WTC11 (cell line): Measurements from ENCODE around the gene NRAP. TPM values are rescaled to one million over a fixed set of nuclear protein-coding genes. Genes with fewer than 3 reads are reported as not detected.

Experiments
- ATAC-seq: fragments of 200-7000 bp; cut with Tn5 transposase; 2 replicates; pipeline ENCODE4 v1.10.0; 2021; ENCODE audit warnings: mild to moderate bottlenecking, moderate library complexity
- CTCF ChIA-PET: fragments of 300-600 bp; sonication (Branson Sonifier 250); formaldehyde crosslinking; loops from one replicate; lab custom pipeline; 2021; ENCODE audit warnings: antibody characterized with exemption; lab: Charles Lee
- POLR2A ChIA-PET: fragments of 350-600 bp; sonication (Branson Sonifier 250); formaldehyde crosslinking; loops from one replicate; lab custom pipeline; 2021; ENCODE audit warnings: antibody characterized with exemption; lab: Charles Lee
- DNase-seq: peaks from one replicate; pipeline ENCODE4 v3.0.0; 2021; ENCODE audit warnings: low spot score
- H3K27ac Mint-ChIP-seq: 2 replicates; pipeline ENCODE4 v1.8.0; 2021; ENCODE audit warnings: mixed read lengths
- H3K27me3 Mint-ChIP-seq: 2 replicates; pipeline ENCODE4 v1.8.0; 2021; ENCODE audit warnings: low read depth, mild to moderate bottlenecking, moderate library complexity, mixed read lengths
- H3K36me3 Mint-ChIP-seq: 2 replicates; pipeline ENCODE4 v1.8.0; 2021; ENCODE audit warnings: mixed read lengths
- H3K4me1 Mint-ChIP-seq: 2 replicates; pipeline ENCODE4 v1.8.0; 2022; ENCODE audit warnings: mixed read lengths
- H3K4me3 Mint-ChIP-seq: 2 replicates; pipeline ENCODE4 v1.8.0; 2021; ENCODE audit warnings: mild to moderate bottlenecking, moderate library complexity, mixed read lengths
- H3K9me3 Mint-ChIP-seq: 2 replicates; pipeline ENCODE4 v1.8.0; 2021; ENCODE audit warnings: mixed read lengths
- ATF1 ChIP-seq: sonication (generic); formaldehyde crosslinking; IDR thresholded peaks from 2 replicates; pipeline ENCODE4 v1.8.1; 2023; ENCODE audit warnings: mild to moderate bottlenecking, moderate library complexity, missing genetic modification reagents
- CREM ChIP-seq: sonication (generic); formaldehyde crosslinking; IDR thresholded peaks from 2 replicates; pipeline ENCODE4 v1.8.1; 2022; ENCODE audit warnings: mild to moderate bottlenecking, missing genetic modification reagents, moderate library complexity
- E2F4 ChIP-seq: sonication (generic); formaldehyde crosslinking; IDR thresholded peaks from 2 replicates; pipeline ENCODE4 v1.8.1; 2022; ENCODE audit warnings: low read depth, mild to moderate bottlenecking, moderate library complexity, missing genetic modification reagents, borderline replicate concordance
- FOXP4 ChIP-seq: sonication (generic); formaldehyde crosslinking; IDR thresholded peaks from 2 replicates; pipeline ENCODE4 v1.8.0; 2022; ENCODE audit warnings: mild to moderate bottlenecking, missing genetic modification reagents
- RORB ChIP-seq: fragments of 250-450 bp; sonication (Bioruptor Pico); IDR thresholded peaks from 2 replicates; pipeline ENCODE4 v1.9.0; 2021; ENCODE audit warnings: mild to moderate bottlenecking
- TEAD4 ChIP-seq: sonication (generic); formaldehyde crosslinking; IDR thresholded peaks from 2 replicates; pipeline ENCODE4 v1.8.0; 2022; ENCODE audit warnings: mild to moderate bottlenecking, missing genetic modification reagents
- ZNF232 ChIP-seq: sonication (generic); formaldehyde crosslinking; IDR thresholded peaks from 2 replicates; pipeline ENCODE4 v1.8.0; 2022; ENCODE audit warnings: mild to moderate bottlenecking, missing genetic modification reagents
- ZNF281 ChIP-seq: sonication (generic); formaldehyde crosslinking; IDR thresholded peaks from 2 replicates; pipeline ENCODE4 v1.8.0; 2023; ENCODE audit warnings: mild to moderate bottlenecking, missing genetic modification reagents
- ZNF512 ChIP-seq: sonication (generic); formaldehyde crosslinking; IDR thresholded peaks from 2 replicates; pipeline ENCODE4 v1.8.1; 2022; ENCODE audit warnings: missing genetic modification reagents, borderline replicate concordance
- total RNA-seq: library from RNA; stranded (reverse); gene quantifications from 3 replicates; pipeline ENCODE4 v1.2.3, GENCODE V29; 2021

Gene NRAP
- total RNA-seq, 1 experiment from 2014 or later, result not detected

- no peak for DNase-seq
- peaks cover 42% of the 10 kb centered on the region for H3K4me1 Mint-ChIP-seq
- no peaks in the 10 kb centered on the region for H3K36me3 Mint-ChIP-seq
- no peaks in the 10 kb centered on the region for H3K9me3 Mint-ChIP-seq
- CTCF ChIA-PET, result interaction anchor here (1.0 kb wide), 1 partner anchor 46 kb away, joined by 3 read pairs; no protein-coding TSS in a partner anchor
- no peak for ATAC-seq
- H3K4me3 Mint-ChIP-seq, result no peak overlapping the region
- peaks cover 26% of the 10 kb centered on the region for H3K27me3 Mint-ChIP-seq
- TF ChIP-seq ZNF512 (CRISPR knock-in tag) (no peak), E2F4 (no peak)
- POLR2A ChIA-PET, result no interaction called here
- no peak overlapping the region for H3K27ac Mint-ChIP-seq
These were observed 54.1 kb downstream of the NRAP start for GRCh38 chr10:113609704-113610108.

- POLR2A ChIA-PET, result no interaction called here
- DNase-seq, result no peak
These were observed 58.4 kb downstream of the NRAP start for GRCh38 chr10:113605268-113605978.

GRCh38 chr10:113604572-113604971, 59.3 kb downstream of the NRAP start:
- H3K4me1 Mint-ChIP-seq, result peaks cover 9% of the 10 kb centered on the region
- no peak overlapping the region for H3K4me3 Mint-ChIP-seq
- POLR2A ChIA-PET, result no interaction called here
- ATAC-seq (no peak), DNase-seq (no peak)
- TF ChIP-seq ZNF232, result no peak
- no peak for TF ChIP-seq ATF1
- no peak for TF ChIP-seq CREM
- no peak for TF ChIP-seq ZNF281
- TF ChIP-seq RORB (CRISPR knock-in tag), result no peak
- H3K36me3 Mint-ChIP-seq, result no peaks in the 10 kb centered on the region
- H3K9me3 Mint-ChIP-seq, result no peaks in the 10 kb centered on the region
- no peaks in the 10 kb centered on the region for H3K27me3 Mint-ChIP-seq
- CTCF ChIA-PET, result no interaction called here
- no peak overlapping the region for H3K27ac Mint-ChIP-seq

More at GRCh38 chr10:113605268-113605978, 58.4 kb downstream of the NRAP start:
- no peak for ATAC-seq
- CTCF ChIA-PET, result no interaction called here
- H3K4me3 Mint-ChIP-seq, result no peak overlapping the region
- no peaks in the 10 kb centered on the region for H3K27me3 Mint-ChIP-seq
- H3K36me3 Mint-ChIP-seq, result no peaks in the 10 kb centered on the region
- no peak for TF ChIP-seq FOXP4 (CRISPR knock-in tag)
- TF ChIP-seq, all 79 proteins: peak for 0
- Mint-ChIP-seq H3K4me1 (peaks cover 11% of the 10 kb centered on the region), H3K27ac (no peak overlapping the region), H3K9me3 (no peaks in the 10 kb centered on the region)

GRCh38 chr10:113603057-113603777, 60.6 kb downstream of the NRAP start:
- CTCF ChIA-PET, result no interaction called here
- TF ChIP-seq TEAD4 (CRISPR knock-in tag), result no peak
- TF ChIP-seq, all 79 proteins: peak for 0
- H3K27ac Mint-ChIP-seq, result no peak overlapping the region
- H3K36me3 Mint-ChIP-seq, result no peaks in the 10 kb centered on the region
- H3K4me1 Mint-ChIP-seq, result peaks cover 8% of the 10 kb centered on the region
- DNase-seq (no peak), ATAC-seq (no peak)
- POLR2A ChIA-PET, result no interaction called here
- H3K4me3 Mint-ChIP-seq, result no peak overlapping the region
- H3K9me3 Mint-ChIP-seq, result no peaks in the 10 kb centered on the region
- no peaks in the 10 kb centered on the region for H3K27me3 Mint-ChIP-seq
